22Rv1 (cell line): ENCODE results near the gene ARHGAP26.

Source experiments
- ZFX ChIP-seq: fragments of 450-650 bp; IDR thresholded peaks from 2 replicates; pipeline ENCODE4 v1.6.1; 2017; ENCODE audit warnings: antibody characterized with exemption, borderline replicate concordance
- TF ChIP-seq, protein P1 (sequence below): fragments of 450-650 bp; IDR thresholded peaks from 2 replicates; pipeline ENCODE4 v1.5.1; 2017; ENCODE audit warnings: mild to moderate bottlenecking

- TF ChIP-seq, protein P1, sequence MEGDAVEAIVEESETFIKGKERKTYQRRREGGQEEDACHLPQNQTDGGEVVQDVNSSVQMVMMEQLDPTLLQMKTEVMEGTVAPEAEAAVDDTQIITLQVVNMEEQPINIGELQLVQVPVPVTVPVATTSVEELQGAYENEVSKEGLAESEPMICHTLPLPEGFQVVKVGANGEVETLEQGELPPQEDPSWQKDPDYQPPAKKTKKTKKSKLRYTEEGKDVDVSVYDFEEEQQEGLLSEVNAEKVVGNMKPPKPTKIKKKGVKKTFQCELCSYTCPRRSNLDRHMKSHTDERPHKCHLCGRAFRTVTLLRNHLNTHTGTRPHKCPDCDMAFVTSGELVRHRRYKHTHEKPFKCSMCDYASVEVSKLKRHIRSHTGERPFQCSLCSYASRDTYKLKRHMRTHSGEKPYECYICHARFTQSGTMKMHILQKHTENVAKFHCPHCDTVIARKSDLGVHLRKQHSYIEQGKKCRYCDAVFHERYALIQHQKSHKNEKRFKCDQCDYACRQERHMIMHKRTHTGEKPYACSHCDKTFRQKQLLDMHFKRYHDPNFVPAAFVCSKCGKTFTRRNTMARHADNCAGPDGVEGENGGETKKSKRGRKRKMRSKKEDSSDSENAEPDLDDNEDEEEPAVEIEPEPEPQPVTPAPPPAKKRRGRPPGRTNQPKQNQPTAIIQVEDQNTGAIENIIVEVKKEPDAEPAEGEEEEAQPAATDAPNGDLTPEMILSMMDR = no peak
- no peak for TF ChIP-seq ZFX
Observed at GRCh38 chr5:143053780-143054179, 283.6 kb downstream of the ARHGAP26 start.
